Adipocyte (in vitro differentiated cells): Measurements from ENCODE around the gene CBR3.
"Not testable (repeated sequence)": the region's sequence is repeated elsewhere in the genome, so short reads cannot be mapped to it uniquely, and the experiment has no call there.

Experiments
- DNase-seq: peaks from one replicate; pipeline ENCODE4 v3.0.0-alpha.2; 2015; ENCODE audit warnings: low read depth
- H3K27me3 ChIP-seq: replicated peaks from 2 replicates; pipeline ENCODE4 v1.7.0; 2013; ENCODE audit warnings: mild to moderate bottlenecking, low read length, moderate library complexity; ENCODE audit not compliant: control insufficient read depth, insufficient read depth
- H3K36me3 ChIP-seq: 2 replicates; pipeline ENCODE4 v1.7.0; 2013; ENCODE audit warnings: low read length, mild to moderate bottlenecking, moderate library complexity; ENCODE audit not compliant: control insufficient read depth, insufficient read depth, severe bottlenecking
- H3K4me1 ChIP-seq: 2 replicates; pipeline ENCODE4 v1.7.0; 2013; ENCODE audit warnings: mild to moderate bottlenecking, low read length, moderate library complexity; ENCODE audit not compliant: control insufficient read depth, insufficient read depth
- H3K4me3 ChIP-seq: 2 replicates; pipeline ENCODE4 v1.7.0; 2013; ENCODE audit warnings: mild to moderate bottlenecking, low read length, moderate library complexity
- H3K9ac ChIP-seq: 2 replicates; pipeline ENCODE4 v1.7.0; 2013; ENCODE audit warnings: mild to moderate bottlenecking, low read length, moderate library complexity
- H3K9me3 ChIP-seq: 2 replicates; pipeline ENCODE4 v1.7.0; 2013; ENCODE audit warnings: mild to moderate bottlenecking, low read length, moderate library complexity; ENCODE audit not compliant: control insufficient read depth

Gene CBR3

GRCh38 chr21:36134803-36135390 lies at the start of gene CBR3:
Gene CBR3, plus strand, starts transcription at chr21:36135079. Its CDS starts 114 bp downstream, at chr21:36135193.
- peak within 1 kb of the TSS; percentile 92 for H3K4me3 ChIP-seq
- peaks cover 28% of the 10 kb centered on the region for H3K4me1 ChIP-seq
- H3K9me3 ChIP-seq: no peaks in the 10 kb centered on the region
- peak; percentile 75 for DNase-seq
- peaks cover 10% of the 10 kb centered on the region for H3K36me3 ChIP-seq
- H3K27me3 ChIP-seq: no peaks in the 10 kb centered on the region
- peak within 1 kb of the TSS; percentile 95 for H3K9ac ChIP-seq

GRCh38 chr21:36087362-36088138 lies 47.3 kb upstream of the CBR3 start:
- DNase-seq: peak; percentile 11
- no peaks in the 10 kb centered on the region for H3K36me3 ChIP-seq
- H3K27me3 ChIP-seq: no peaks in the 10 kb centered on the region
- no peak overlapping the region for H3K9ac ChIP-seq
- no peak overlapping the region for H3K4me3 ChIP-seq
- H3K9me3 ChIP-seq: no peaks in the 10 kb centered on the region
- no peaks in the 10 kb centered on the region for H3K4me1 ChIP-seq

- Histone ChIP-seq H3K36me3 (no peaks in the 10 kb centered on the region), H3K9ac (no peak overlapping the region), H3K27me3 (peaks cover 4% of the 10 kb centered on the region), H3K4me3 (no peak overlapping the region), H3K4me1 (no peaks in the 10 kb centered on the region), H3K9me3 (peaks cover 8% of the 10 kb centered on the region)
- DNase-seq: no peak
Measured at GRCh38 chr21:36089946-36090345, 44.9 kb upstream of the CBR3 start.

- H3K9me3 ChIP-seq: peaks cover 8% of the 10 kb centered on the region
- no peak overlapping the region for H3K4me3 ChIP-seq
- no peak overlapping the region for H3K9ac ChIP-seq
- peaks cover 4% of the 10 kb centered on the region for H3K4me1 ChIP-seq
- H3K36me3 ChIP-seq: no peaks in the 10 kb centered on the region
- no peak for DNase-seq
- peaks cover 4% of the 10 kb centered on the region for H3K27me3 ChIP-seq
Measured at GRCh38 chr21:36092681-36093080, 42.2 kb upstream of the CBR3 start.

- H3K36me3 ChIP-seq: no peaks in the 10 kb centered on the region
- no peak overlapping the region for H3K4me3 ChIP-seq
- peaks cover 8% of the 10 kb centered on the region for H3K4me1 ChIP-seq
- DNase-seq: no peak
- no peak overlapping the region for H3K9ac ChIP-seq
- peaks cover 8% of the 10 kb centered on the region for H3K9me3 ChIP-seq
- peaks cover 4% of the 10 kb centered on the region for H3K27me3 ChIP-seq
Measured at GRCh38 chr21:36093512-36093911, 41.4 kb upstream of the CBR3 start.

- Histone ChIP-seq H3K27me3 (peaks cover 8% of the 10 kb centered on the region), H3K9ac (no peak overlapping the region), H3K9me3 (peaks cover 8% of the 10 kb centered on the region), H3K4me3 (no peak overlapping the region), H3K4me1 (peaks cover 8% of the 10 kb centered on the region), H3K36me3 (no peaks in the 10 kb centered on the region)
- no peak for DNase-seq
Measured at GRCh38 chr21:36096398-36097290, 38.2 kb upstream of the CBR3 start.

- no peak overlapping the region for H3K4me3 ChIP-seq
- H3K9ac ChIP-seq: no peak overlapping the region
- peaks cover 8% of the 10 kb centered on the region for H3K9me3 ChIP-seq
- no peaks in the 10 kb centered on the region for H3K36me3 ChIP-seq
- peaks cover 8% of the 10 kb centered on the region for H3K27me3 ChIP-seq
- peak; percentile 49 for DNase-seq
- H3K4me1 ChIP-seq: peaks cover 8% of the 10 kb centered on the region
Measured at GRCh38 chr21:36097427-36098181, 37.3 kb upstream of the CBR3 start.

GRCh38 chr21:36098182-36098532 lies 36.7 kb upstream of the CBR3 start:
- Histone ChIP-seq H3K27me3 (peaks cover 8% of the 10 kb centered on the region), H3K36me3 (no peaks in the 10 kb centered on the region), H3K9me3 (peaks cover 8% of the 10 kb centered on the region), H3K9ac (no peak overlapping the region), H3K4me3 (no peak overlapping the region), H3K4me1 (peaks cover 8% of the 10 kb centered on the region)
- no peak for DNase-seq

GRCh38 chr21:36099000-36099399 lies 35.9 kb upstream of the CBR3 start:
- DNase-seq: no peak
- Histone ChIP-seq H3K27me3 (peaks cover 4% of the 10 kb centered on the region), H3K9me3 (no peaks in the 10 kb centered on the region), H3K4me1 (peaks cover 8% of the 10 kb centered on the region), H3K36me3 (no peaks in the 10 kb centered on the region), H3K9ac (no peak overlapping the region), H3K4me3 (no peak overlapping the region)

- H3K4me1 ChIP-seq: peaks cover 13% of the 10 kb centered on the region
- not testable (repeated sequence) for H3K9ac ChIP-seq, H3K4me3 ChIP-seq, H3K36me3 ChIP-seq, DNase-seq, H3K27me3 ChIP-seq, H3K9me3 ChIP-seq
Measured at GRCh38 chr21:36099695-36100211, 35.1 kb upstream of the CBR3 start.
